ENCODE results near the gene RIOK1.

Gene RIOK1

DNA sequence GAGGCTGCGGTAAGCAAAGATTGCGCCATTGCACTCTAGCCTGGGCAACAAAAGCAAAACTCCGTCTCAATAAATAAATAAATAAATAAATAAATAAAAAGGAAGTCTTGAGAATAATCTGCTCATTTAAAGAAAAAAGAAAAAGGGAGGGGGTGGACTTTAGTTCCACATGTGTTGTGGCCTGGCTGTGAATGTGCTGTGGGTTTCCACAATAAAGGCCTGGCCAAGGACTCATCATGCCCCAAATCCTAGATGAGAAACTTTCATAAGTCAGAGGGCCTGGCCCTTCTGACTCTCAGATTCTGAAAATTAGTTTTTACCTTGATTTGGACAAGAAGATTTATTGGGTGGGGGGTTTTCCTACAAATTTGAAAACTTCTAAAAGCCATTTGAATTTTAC lies 48.4 kb downstream of the RIOK1 start:
- Histone ChIP-seq H3K4me1 (ENCODE audit: control extremely low read depth in 1 of 4, control insufficient read depth in 4 of 4, insufficient read depth in 4 of 4, low read length in 3 of 4) (peaks cover 5 to 11% (median 8%) of the 10 kb centered on the region in 4 experiments), H3K9me3 (ENCODE audit: control extremely low read depth in 1 of 5, control insufficient read depth in 4 of 5, insufficient read depth in 2 of 5, low read depth in 1 of 5, low read length in 4 of 5) (peaks cover 0 to 4% (median 0%) of the 10 kb centered on the region in 5 experiments), H3K36me3 (ENCODE audit: control insufficient read depth in 4 of 4, insufficient read depth in 4 of 4, low read length in 3 of 4) (no peaks in the 10 kb centered on the region), H3K4me3 (ENCODE audit: control insufficient read depth in 1 of 7, extremely low read depth in 1 of 7, insufficient read depth in 4 of 7, low read depth in 2 of 7, low read length in 6 of 7) (no peak overlapping the region), H3K27me3 (replicated peaks in 2 of 5; ENCODE audit: control insufficient read depth in 4 of 5, insufficient read depth in 5 of 5, low read length in 4 of 5) (peaks cover 0 to under 1% (median 0%) of the 10 kb centered on the region in 5 experiments), H3K27ac (ENCODE audit: insufficient read depth in 1 of 2, low read depth in 1 of 2, low read length in 2 of 2, poor library complexity in 1 of 2, severe bottlenecking in 2 of 2) (no peak overlapping the region)
- ChIA-PET POLR2A (no interaction called here), CTCF (no interaction called here)
- no CpG with 5 or more reads among the region's 3 CpGs for WGBS (ENCODE audit: insufficient coverage)
- DNase-seq = peak in 2 of 3 donors; percentile 22 to 25

DNA sequence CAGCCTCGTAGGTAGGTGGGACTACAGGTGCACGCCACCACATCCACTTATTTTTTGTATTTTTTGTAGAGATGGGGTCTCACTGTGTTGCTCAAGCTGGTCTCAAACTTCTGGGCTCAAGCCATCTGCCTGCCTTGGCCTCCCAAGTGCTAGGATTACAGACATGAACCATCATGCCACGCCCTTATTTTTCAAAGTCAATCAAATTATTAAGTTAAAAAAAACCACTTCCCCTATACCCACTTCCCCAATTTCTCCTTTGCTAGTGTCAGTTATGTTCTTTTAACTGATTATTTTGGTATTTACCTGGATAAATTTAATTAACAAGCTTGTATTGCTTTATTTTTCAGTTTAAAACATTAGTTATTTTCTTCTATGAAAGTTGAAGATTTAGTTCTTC lies 49.6 kb downstream of the RIOK1 start:
- POLR2A ChIA-PET = interaction anchor here (0.8 kb wide), 1 partner anchor 313 kb away, joined by 3 read pairs; no protein-coding TSS in a partner anchor
- 0% methylated on average over 1 of the region's 3 CpGs for WGBS (ENCODE audit: insufficient coverage)
- CTCF ChIA-PET = no interaction called here

DNA sequence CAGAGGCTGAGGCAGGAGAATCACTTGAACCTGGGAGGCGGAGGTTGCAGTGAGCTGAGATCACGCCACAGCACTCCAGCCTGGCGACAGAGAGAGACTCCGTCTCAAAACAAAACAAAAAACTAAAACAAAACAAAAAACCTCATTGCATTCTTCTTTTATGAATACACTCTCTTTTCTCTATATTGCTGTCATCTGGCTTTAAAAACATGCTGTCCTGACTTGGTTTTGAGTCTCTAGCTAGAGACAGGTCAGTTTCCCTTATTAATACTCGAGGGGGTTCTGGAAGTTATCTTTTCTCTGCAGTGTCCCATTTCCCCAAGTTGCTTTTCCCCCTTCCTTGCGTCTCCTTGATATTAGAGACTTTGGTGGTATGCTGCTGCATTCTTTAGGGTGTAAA lies 50.9 kb downstream of the RIOK1 start:
- CTCF ChIA-PET = no interaction called here
- Histone ChIP-seq H3K36me3 (ENCODE audit: control insufficient read depth in 4 of 4, insufficient read depth in 4 of 4, low read length in 3 of 4) (no peaks in the 10 kb centered on the region), H3K27ac (ENCODE audit: insufficient read depth in 1 of 2, low read depth in 1 of 2, low read length in 2 of 2, poor library complexity in 1 of 2, severe bottlenecking in 2 of 2) (no peak overlapping the region)

More for the DNA sequence above, 49.6 kb downstream of the RIOK1 start:
- Histone ChIP-seq H3K9me3 (ENCODE audit: control extremely low read depth in 1 of 5, control insufficient read depth in 4 of 5, insufficient read depth in 2 of 5, low read depth in 1 of 5, low read length in 4 of 5) (peaks cover 0 to 4% (median 0%) of the 10 kb centered on the region in 5 experiments), H3K27ac (ENCODE audit: insufficient read depth in 1 of 2, low read depth in 1 of 2, low read length in 2 of 2, poor library complexity in 1 of 2, severe bottlenecking in 2 of 2) (no peak overlapping the region), H3K4me3 (ENCODE audit: control insufficient read depth in 1 of 7, extremely low read depth in 1 of 7, insufficient read depth in 4 of 7, low read depth in 2 of 7, low read length in 6 of 7) (no peak overlapping the region), H3K27me3 (replicated peaks in 2 of 5; ENCODE audit: control insufficient read depth in 4 of 5, insufficient read depth in 5 of 5, low read length in 4 of 5) (no peaks in the 10 kb centered on the region), H3K4me1 (ENCODE audit: control extremely low read depth in 1 of 4, control insufficient read depth in 4 of 4, insufficient read depth in 4 of 4, low read length in 3 of 4) (peaks cover 5 to 11% (median 8%) of the 10 kb centered on the region in 4 experiments), H3K36me3 (ENCODE audit: control insufficient read depth in 4 of 4, insufficient read depth in 4 of 4, low read length in 3 of 4) (no peaks in the 10 kb centered on the region)
- peak; percentile 54 to 81 (median 80) for DNase-seq

DNA sequence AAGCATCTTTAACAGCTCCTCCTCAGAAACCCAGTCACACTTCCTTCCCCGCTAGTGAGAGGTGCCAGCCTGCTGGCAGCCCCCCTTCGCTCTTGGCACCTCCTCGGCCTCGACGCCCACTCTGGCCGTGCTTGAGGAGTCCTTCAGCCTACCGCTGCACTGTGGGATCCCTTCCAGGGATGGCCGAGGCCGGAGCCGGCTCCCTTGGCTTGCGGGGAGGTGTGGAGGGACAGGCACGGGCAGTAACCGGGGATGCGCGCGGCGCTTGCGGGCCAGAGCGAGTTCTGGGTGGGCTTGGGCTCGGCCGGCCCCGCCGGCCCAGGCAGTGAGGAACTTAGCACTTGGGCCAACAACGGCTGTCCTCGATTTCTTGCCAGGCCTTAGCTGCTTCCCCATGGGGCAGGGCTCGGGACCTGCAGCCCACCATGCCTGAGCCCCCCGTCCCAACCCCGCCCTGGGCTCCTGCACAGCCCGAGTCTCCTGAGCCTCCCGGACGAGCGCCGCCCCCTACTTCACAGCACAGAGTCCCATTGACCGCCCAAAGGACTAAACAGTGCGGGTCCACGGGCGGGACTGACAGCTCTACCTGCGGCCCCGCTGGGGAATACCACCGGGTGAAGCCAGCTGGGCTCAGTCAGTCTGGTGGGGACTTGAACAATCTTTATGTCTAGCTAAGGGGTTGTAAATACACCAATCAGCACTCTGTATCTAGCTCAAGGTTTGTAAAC lies 51.6 kb downstream of the RIOK1 start:
- peaks cover 5 to 11% (median 8%) of the 10 kb centered on the region in 4 experiments for H3K4me1 ChIP-seq (ENCODE audit: control extremely low read depth in 1 of 4, control insufficient read depth in 4 of 4, insufficient read depth in 4 of 4, low read length in 3 of 4)
- POLR2A ChIA-PET = no interaction called here
- H3K9me3 ChIP-seq (ENCODE audit: control extremely low read depth in 1 of 5, control insufficient read depth in 4 of 5, insufficient read depth in 2 of 5, low read depth in 1 of 5, low read length in 4 of 5) = peaks cover 0 to 3% (median 0%) of the 10 kb centered on the region in 5 experiments
- H3K4me3 ChIP-seq (ENCODE audit: control insufficient read depth in 1 of 7, extremely low read depth in 1 of 7, insufficient read depth in 4 of 7, low read depth in 2 of 7, low read length in 6 of 7) = no peak overlapping the region
- no peak overlapping the region for H3K27ac ChIP-seq (ENCODE audit: insufficient read depth in 1 of 2, low read depth in 1 of 2, low read length in 2 of 2, poor library complexity in 1 of 2, severe bottlenecking in 2 of 2)
- no peaks in the 10 kb centered on the region for H3K27me3 ChIP-seq (replicated peaks in 2 of 5; ENCODE audit: control insufficient read depth in 4 of 5, insufficient read depth in 5 of 5, low read length in 4 of 5)
- 94% methylated on average over 31 of the region's 40 CpGs for WGBS (ENCODE audit: insufficient coverage)
- CTCF ChIA-PET = interaction anchor here (1.2 kb wide), 1 partner anchor 13 kb away, joined by 3 read pairs; no protein-coding TSS in a partner anchor
- no peak for DNase-seq
- H3K36me3 ChIP-seq (ENCODE audit: control insufficient read depth in 4 of 4, insufficient read depth in 4 of 4, low read length in 3 of 4) = no peaks in the 10 kb centered on the region

More for the DNA sequence above, 50.9 kb downstream of the RIOK1 start:
- no peaks in the 10 kb centered on the region for H3K27me3 ChIP-seq (replicated peaks in 2 of 5; ENCODE audit: control insufficient read depth in 4 of 5, insufficient read depth in 5 of 5, low read length in 4 of 5)
- 96% methylated on average over 4 of the region's 6 CpGs for WGBS (ENCODE audit: insufficient coverage)
- H3K4me1 ChIP-seq (ENCODE audit: control extremely low read depth in 1 of 4, control insufficient read depth in 4 of 4, insufficient read depth in 4 of 4, low read length in 3 of 4) = peaks cover 5 to 11% (median 8%) of the 10 kb centered on the region in 4 experiments
- DNase-seq = no peak
- no peak overlapping the region for H3K4me3 ChIP-seq (ENCODE audit: control insufficient read depth in 1 of 7, extremely low read depth in 1 of 7, insufficient read depth in 4 of 7, low read depth in 2 of 7, low read length in 6 of 7)
- POLR2A ChIA-PET = no interaction called here
- peaks cover 0 to 3% (median 0%) of the 10 kb centered on the region in 5 experiments for H3K9me3 ChIP-seq (ENCODE audit: control extremely low read depth in 1 of 5, control insufficient read depth in 4 of 5, insufficient read depth in 2 of 5, low read depth in 1 of 5, low read length in 4 of 5)

DNA sequence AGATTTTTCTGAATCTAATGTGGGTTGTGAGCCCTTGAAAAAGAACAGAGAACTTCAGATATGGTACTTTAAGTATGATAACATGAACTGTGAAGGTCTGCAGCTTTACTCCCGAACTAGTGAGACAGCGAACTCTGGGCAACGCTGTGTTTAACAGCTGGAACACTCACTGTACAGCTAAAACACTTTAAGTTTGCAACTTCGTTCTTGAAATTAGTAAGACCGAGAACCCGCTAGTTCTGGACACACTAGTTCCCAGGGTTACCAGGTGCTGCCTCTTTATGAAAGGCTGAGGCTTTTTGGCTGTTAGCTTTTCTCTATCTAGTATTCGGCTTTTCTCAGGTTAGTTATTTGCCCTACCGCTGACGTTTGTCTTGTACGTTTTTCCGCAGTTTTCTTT lies 52.9 kb downstream of the RIOK1 start:
- Histone ChIP-seq H3K36me3 (ENCODE audit: control insufficient read depth in 4 of 4, insufficient read depth in 4 of 4, low read length in 3 of 4) (no peaks in the 10 kb centered on the region), H3K4me1 (ENCODE audit: control extremely low read depth in 1 of 4, control insufficient read depth in 4 of 4, insufficient read depth in 4 of 4, low read length in 3 of 4) (peaks cover 5 to 11% (median 8%) of the 10 kb centered on the region in 4 experiments), H3K27me3 (replicated peaks in 2 of 5; ENCODE audit: control insufficient read depth in 4 of 5, insufficient read depth in 5 of 5, low read length in 4 of 5) (no peaks in the 10 kb centered on the region), H3K4me3 (ENCODE audit: control insufficient read depth in 1 of 7, extremely low read depth in 1 of 7, insufficient read depth in 4 of 7, low read depth in 2 of 7, low read length in 6 of 7) (no peak overlapping the region), H3K9me3 (ENCODE audit: control extremely low read depth in 1 of 5, control insufficient read depth in 4 of 5, insufficient read depth in 2 of 5, low read depth in 1 of 5, low read length in 4 of 5) (peaks cover 0 to 3% (median 0%) of the 10 kb centered on the region in 5 experiments), H3K27ac (ENCODE audit: insufficient read depth in 1 of 2, low read depth in 1 of 2, low read length in 2 of 2, poor library complexity in 1 of 2, severe bottlenecking in 2 of 2) (no peak overlapping the region)
- ChIA-PET CTCF (no interaction called here), POLR2A (no interaction called here)
- no peak for DNase-seq
- 98% methylated on average over 10 of the region's 11 CpGs for WGBS (ENCODE audit: insufficient coverage)

DNA sequence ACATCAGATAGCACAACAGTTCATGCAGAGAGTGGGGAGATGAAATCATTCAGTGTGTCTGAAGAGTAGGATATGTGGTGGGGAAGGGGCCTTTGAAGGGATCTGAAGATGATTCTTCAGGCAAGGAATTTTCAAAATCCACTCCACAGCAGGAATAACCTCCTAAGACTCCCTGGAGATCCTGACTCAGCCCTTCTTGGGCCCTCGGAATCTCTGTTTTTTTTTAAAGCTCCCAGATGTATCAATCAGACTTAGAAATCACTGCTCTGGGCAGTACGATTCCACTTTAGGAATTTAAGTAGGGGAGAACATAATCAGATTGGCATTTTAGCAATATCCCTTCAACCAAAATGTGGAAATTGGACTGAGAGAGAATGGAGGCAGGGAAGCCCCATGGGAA lies 55.5 kb downstream of the RIOK1 start:
- no peak overlapping the region for H3K4me3 ChIP-seq (ENCODE audit: control insufficient read depth in 1 of 7, extremely low read depth in 1 of 7, insufficient read depth in 4 of 7, low read depth in 2 of 7, low read length in 6 of 7)
- CTCF ChIA-PET = interaction anchor here (0.9 to 1.0 kb wide), 2 partner anchors 11 to 109 kb away, joined by 3 read pairs; no protein-coding TSS in a partner anchor
- POLR2A ChIA-PET = no interaction called here
- no peak for DNase-seq
- peaks cover 0 to 3% (median 0%) of the 10 kb centered on the region in 5 experiments for H3K9me3 ChIP-seq (ENCODE audit: control extremely low read depth in 1 of 5, control insufficient read depth in 4 of 5, insufficient read depth in 2 of 5, low read depth in 1 of 5, low read length in 4 of 5)
- H3K36me3 ChIP-seq (ENCODE audit: control insufficient read depth in 4 of 4, insufficient read depth in 4 of 4, low read length in 3 of 4) = no peaks in the 10 kb centered on the region
- no peaks in the 10 kb centered on the region for H3K4me1 ChIP-seq (ENCODE audit: control extremely low read depth in 1 of 4, control insufficient read depth in 4 of 4, insufficient read depth in 4 of 4, low read length in 3 of 4)
- WGBS (ENCODE audit: insufficient coverage) = 83% methylated on average over 1 of the region's 2 CpGs
- H3K27ac ChIP-seq (ENCODE audit: insufficient read depth in 1 of 2, low read depth in 1 of 2, low read length in 2 of 2, poor library complexity in 1 of 2, severe bottlenecking in 2 of 2) = no peak overlapping the region
- no peaks in the 10 kb centered on the region for H3K27me3 ChIP-seq (replicated peaks in 2 of 5; ENCODE audit: control insufficient read depth in 4 of 5, insufficient read depth in 5 of 5, low read length in 4 of 5)

DNA sequence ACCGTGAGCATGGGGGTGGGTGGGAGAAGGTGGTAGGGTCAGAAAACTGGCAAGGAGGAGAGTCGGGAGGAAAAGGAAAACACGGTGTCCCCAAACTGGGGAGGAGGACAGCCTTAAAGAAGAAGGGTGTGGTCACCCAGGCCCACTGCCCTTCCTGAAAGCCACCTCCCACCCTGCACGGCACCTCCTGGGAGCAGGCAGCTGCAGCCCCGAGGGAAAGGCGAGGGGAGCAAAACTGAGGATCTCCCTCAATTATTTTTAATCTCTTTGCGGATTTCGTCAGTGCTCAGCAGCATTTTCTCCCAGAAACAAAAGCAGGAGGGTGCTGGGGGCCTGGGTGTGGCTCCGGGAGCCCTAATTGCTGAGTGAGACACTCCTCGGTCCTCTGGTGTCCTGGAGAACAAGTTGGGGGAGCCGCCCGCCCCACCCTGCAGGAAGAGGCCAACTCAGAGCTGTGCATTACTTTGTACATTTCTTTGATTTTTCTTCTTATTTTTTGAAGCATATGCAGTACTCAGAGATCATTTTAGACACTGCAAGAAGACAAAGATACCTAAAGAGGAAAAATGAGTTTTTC lies 56.4 kb downstream of the RIOK1 start:
- H3K27me3 ChIP-seq (replicated peaks in 2 of 5; ENCODE audit: control insufficient read depth in 4 of 5, insufficient read depth in 5 of 5, low read length in 4 of 5) = no peaks in the 10 kb centered on the region
- WGBS (ENCODE audit: insufficient coverage) = 84% methylated on average over 10 of the region's 12 CpGs
- no peaks in the 10 kb centered on the region for H3K36me3 ChIP-seq (ENCODE audit: control insufficient read depth in 4 of 4, insufficient read depth in 4 of 4, low read length in 3 of 4)
- H3K4me1 ChIP-seq (ENCODE audit: control extremely low read depth in 1 of 4, control insufficient read depth in 4 of 4, insufficient read depth in 4 of 4, low read length in 3 of 4) = no peaks in the 10 kb centered on the region
- H3K4me3 ChIP-seq (ENCODE audit: control insufficient read depth in 1 of 7, extremely low read depth in 1 of 7, insufficient read depth in 4 of 7, low read depth in 2 of 7, low read length in 6 of 7) = no peak overlapping the region
- peaks cover 0 to 3% (median 0%) of the 10 kb centered on the region in 5 experiments for H3K9me3 ChIP-seq (ENCODE audit: control extremely low read depth in 1 of 5, control insufficient read depth in 4 of 5, insufficient read depth in 2 of 5, low read depth in 1 of 5, low read length in 4 of 5)
- H3K27ac ChIP-seq (ENCODE audit: insufficient read depth in 1 of 2, low read depth in 1 of 2, low read length in 2 of 2, poor library complexity in 1 of 2, severe bottlenecking in 2 of 2) = no peak overlapping the region
- no peak for DNase-seq
- ChIA-PET CTCF (interaction anchor here (0.9 kb wide), 1 partner anchor 108 kb away, joined by 3 read pairs; no protein-coding TSS in a partner anchor), POLR2A (no interaction called here)
